ENCODE data around the gene BID.

Gene BID

DNA sequence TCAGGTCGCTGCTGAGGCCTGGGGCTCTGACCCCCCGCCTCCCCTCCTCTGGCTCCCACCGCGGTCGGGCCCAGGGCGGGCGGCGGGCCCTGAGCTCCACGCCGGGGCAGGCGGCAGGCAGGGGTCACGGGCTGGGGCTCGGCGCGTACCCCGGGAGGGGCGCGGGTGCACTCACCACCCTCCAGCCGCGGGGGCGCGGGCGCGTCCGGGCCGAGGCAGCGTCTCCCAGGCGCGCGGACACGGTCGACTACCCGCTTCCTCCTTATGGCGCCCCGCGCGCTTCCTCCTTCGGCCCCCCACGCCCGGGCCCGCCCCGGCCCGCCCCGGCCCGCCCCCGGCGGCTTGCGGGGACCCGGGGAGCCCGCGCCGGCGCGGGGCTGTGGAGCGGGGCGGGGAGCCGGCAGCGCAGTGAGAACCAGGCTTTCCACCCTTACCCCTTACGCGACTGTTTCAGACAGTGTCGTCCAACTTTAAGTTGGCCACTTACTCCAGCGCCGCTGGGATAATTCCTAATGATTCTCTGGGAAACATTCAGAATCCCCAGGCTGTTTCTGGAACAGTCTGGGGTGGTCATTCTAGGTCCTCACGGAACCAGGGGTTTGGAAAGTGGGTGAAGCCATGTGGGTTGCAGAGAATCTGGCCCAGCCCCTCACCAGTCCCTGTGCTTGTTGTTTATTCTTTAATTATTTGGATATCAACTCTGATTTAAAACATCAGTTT, at the start of gene BID:
Gene BID, minus strand, starts transcription at position 264 of the 720 bp plus-strand sequence. CDS start 24,353 bp downstream, outside the sequence.
- in situ Hi-C loops (cut with MboI; ENCODE audit: low sequenced_read_pairs, unreplicated experiment): no loop called here
- peak; percentile 75 for DNase-seq (ENCODE audit: low spot score)
- TF ChIP-seq, protein P1, sequence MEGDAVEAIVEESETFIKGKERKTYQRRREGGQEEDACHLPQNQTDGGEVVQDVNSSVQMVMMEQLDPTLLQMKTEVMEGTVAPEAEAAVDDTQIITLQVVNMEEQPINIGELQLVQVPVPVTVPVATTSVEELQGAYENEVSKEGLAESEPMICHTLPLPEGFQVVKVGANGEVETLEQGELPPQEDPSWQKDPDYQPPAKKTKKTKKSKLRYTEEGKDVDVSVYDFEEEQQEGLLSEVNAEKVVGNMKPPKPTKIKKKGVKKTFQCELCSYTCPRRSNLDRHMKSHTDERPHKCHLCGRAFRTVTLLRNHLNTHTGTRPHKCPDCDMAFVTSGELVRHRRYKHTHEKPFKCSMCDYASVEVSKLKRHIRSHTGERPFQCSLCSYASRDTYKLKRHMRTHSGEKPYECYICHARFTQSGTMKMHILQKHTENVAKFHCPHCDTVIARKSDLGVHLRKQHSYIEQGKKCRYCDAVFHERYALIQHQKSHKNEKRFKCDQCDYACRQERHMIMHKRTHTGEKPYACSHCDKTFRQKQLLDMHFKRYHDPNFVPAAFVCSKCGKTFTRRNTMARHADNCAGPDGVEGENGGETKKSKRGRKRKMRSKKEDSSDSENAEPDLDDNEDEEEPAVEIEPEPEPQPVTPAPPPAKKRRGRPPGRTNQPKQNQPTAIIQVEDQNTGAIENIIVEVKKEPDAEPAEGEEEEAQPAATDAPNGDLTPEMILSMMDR (IDR thresholded peaks at IDR 0.05; ENCODE audit: borderline replicate concordance, control extremely low read depth, extremely low read depth, insufficient read depth, missing control alignments): no peak

DNA sequence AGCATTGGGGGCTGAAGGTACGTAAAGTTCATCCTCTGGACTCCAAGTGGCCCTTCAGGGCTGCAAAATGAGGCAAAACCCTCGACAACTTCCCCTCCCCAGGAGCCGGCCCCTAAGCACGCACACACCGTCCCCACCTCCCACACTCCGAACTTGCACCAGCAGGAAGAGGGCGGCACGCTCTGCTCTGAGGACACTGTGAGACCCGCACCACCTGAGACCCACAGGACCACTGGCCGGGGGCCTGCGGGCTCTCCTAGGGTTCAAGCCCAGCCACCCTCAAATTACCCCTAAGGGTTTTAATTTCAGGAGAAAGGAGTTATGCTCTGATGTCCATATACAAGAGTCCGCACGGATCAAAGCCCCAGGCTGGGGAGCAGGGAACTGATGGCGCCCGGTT, 49.7 kb upstream of the BID start:
- in situ Hi-C loops (cut with MboI; ENCODE audit: low sequenced_read_pairs, unreplicated experiment): loop anchor here (10.0 kb wide), 1 partner anchor 251 kb away; the partner anchor contains the start of gene PEX26
- TF ChIP-seq, protein P1 (IDR thresholded peaks at IDR 0.05; ENCODE audit: borderline replicate concordance, control extremely low read depth, extremely low read depth, insufficient read depth, missing control alignments): no peak
- DNase-seq (ENCODE audit: low spot score): no peak

DNA sequence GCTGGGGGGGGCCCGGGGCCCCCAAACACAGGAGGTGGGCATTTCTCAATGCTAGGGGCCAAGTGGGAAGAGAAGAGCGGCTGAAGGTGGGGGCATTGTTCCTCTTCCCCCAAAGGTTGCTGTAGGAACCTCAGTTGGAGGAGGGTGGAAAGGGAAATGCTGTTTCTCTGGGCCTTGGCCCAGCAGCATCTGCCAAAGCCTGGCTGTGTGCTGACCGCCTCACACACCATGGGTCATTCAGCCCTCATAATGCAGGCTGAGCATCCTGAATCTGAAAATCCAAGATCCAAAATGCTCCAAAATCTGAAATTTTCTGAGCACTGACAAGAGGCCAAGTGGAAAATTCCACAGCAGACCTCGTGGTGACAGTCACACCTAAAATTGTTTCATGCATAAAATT, 49.0 kb upstream of the BID start:
- no peak for DNase-seq (ENCODE audit: low spot score)
- in situ Hi-C loops (cut with MboI; ENCODE audit: low sequenced_read_pairs, unreplicated experiment): loop anchor here (10.0 kb wide), 1 partner anchor 252 kb away; the partner anchor contains the start of gene PEX26
- TF ChIP-seq, protein P1 (IDR thresholded peaks at IDR 0.05; ENCODE audit: borderline replicate concordance, control extremely low read depth, extremely low read depth, insufficient read depth, missing control alignments): no peak

DNA sequence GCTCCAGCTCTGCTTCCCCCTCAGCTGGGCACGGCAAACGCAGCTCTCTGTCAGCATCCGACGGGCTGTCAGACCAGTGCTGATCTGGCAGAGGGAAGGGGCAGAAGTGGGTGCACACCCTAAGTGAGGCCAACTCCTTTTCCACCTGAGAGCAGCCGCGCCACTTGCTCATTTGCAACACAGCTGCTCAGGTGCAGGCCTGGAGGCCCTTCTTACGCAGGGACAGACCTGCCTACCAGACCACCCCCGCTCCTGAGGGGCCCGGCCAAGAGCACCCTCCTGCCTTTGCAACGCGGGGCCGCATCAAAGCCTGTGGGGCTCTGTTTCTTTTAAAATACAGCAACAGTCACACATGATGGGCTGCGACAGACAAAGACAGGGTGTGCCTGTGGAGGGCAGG, 47.8 kb upstream of the BID start:
- TF ChIP-seq, protein P1 (IDR thresholded peaks at IDR 0.05; ENCODE audit: borderline replicate concordance, control extremely low read depth, extremely low read depth, insufficient read depth, missing control alignments): no peak
- in situ Hi-C loops (cut with MboI; ENCODE audit: low sequenced_read_pairs, unreplicated experiment): loop anchor here (10.0 kb wide), 1 partner anchor 253 kb away; the partner anchor contains the start of gene PEX26
- DNase-seq (ENCODE audit: low spot score): no peak

DNA sequence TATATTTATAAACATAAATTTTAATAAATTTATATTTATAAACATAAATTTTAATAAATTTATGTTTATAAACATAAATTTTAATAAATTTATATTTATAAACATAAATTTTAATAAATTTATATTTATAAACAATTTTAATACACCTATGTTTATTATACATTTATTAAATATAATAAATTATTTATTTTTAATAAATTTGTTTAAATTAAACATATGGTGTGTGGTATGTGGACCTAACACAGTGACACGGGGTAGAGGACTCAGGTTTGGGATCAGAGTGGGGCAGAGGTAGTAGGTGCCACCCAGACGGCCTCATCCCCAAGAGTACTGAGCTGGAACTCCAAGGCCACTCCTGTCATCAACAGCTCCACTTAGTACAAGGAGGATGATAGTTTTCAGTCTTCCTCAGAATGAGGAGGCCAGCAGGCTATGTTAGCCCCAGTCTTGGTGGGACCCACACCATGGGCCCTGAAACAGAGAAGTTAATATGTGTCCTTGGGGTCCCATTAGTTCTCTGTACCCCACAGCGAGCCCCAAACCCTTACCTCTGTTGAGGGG, 46.7 kb upstream of the BID start:
- TF ChIP-seq, protein P1 (IDR thresholded peaks at IDR 0.05; ENCODE audit: borderline replicate concordance, control extremely low read depth, extremely low read depth, insufficient read depth, missing control alignments): no peak
- in situ Hi-C loops (cut with MboI; ENCODE audit: low sequenced_read_pairs, unreplicated experiment): loop anchor here (10.0 kb wide), 1 partner anchor 254 kb away; the partner anchor contains the start of gene PEX26
- DNase-seq (ENCODE audit: low spot score): no peak

DNA sequence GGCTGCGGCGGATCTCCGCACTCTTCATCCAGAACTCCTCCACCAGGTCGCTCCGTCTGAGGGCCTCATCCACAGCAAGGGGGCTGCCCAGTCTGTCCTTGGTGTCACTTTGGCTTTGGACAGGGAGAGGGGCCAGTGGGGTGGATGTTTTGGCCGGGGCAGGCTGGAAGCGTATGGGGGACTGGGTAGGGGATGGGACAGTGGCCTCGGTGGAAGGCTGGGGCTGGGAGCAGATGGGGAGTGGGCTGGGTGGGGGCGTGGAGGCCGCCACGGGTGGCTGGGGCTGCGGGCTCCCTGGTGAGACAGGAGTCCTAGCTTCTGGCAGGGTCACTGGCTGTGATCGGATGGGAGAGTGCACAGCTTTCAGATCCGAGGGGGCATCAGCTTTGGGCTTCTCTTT, 44.4 kb upstream of the BID start:
- DNase-seq (ENCODE audit: low spot score): no peak
- TF ChIP-seq, protein P1 (IDR thresholded peaks at IDR 0.05; ENCODE audit: borderline replicate concordance, control extremely low read depth, extremely low read depth, insufficient read depth, missing control alignments): no peak
- in situ Hi-C loops (cut with MboI; ENCODE audit: low sequenced_read_pairs, unreplicated experiment): no loop called here

Measured in GM13976 (cell line).